A549 (cell line): ENCODE data around the gene POLDIP2. TPM values are rescaled to one million over a fixed set of nuclear protein-coding genes. Genes with fewer than 3 reads are reported as not detected.

Source experiments
- ATAC-seq, 2 experiments: fragments of 200-7000 bp in 1 of 2; fragments of >200 bp in 1 of 2; cut with Nextera tagmentation in 1 of 2; cut with Tn5 transposase in 1 of 2; 3 replicates each; pipeline versions ENCODE4 v1.8.0 to v1.9.1; 2018 to 2020; ENCODE audit warnings: mild to moderate bottlenecking in 1 of 2, moderate library complexity in 1 of 2
- CTCF ChIA-PET: fragments of 300-600 bp; sonication (Branson Sonifier 250); formaldehyde crosslinking; extraction: SDS; loops from one replicate; lab custom pipeline; 2021; ENCODE audit warnings: antibody characterized with exemption, inconsistent platforms; lab: Yijun Ruan, JAX
- POLR2A ChIA-PET: fragments of 350-600 bp; formaldehyde crosslinking; extraction: SDS; loops from one replicate; lab custom pipeline; 2021; ENCODE audit warnings: antibody characterized with exemption, inconsistent platforms; lab: Yijun Ruan, JAX
- DNase-seq, 2 experiments: peaks; one replicate each; pipeline versions ENCODE4 v3.0.0 to v3.0.0-alpha.2; 2011 to 2016; ENCODE audit warnings: low read depth in 1 of 2, low spot score in 1 of 2
- FAIRE-seq: peaks from 2 replicates; lab custom pipeline; 2011; peaks lifted over from hg19 to GRCh38; lab: Jason Lieb, UNC
- H3K27ac ChIP-seq, 2 experiments: fragments of >200 bp; sonication (Bioruptor Twin); formaldehyde crosslinking; 3 replicates each; pipeline ENCODE4 v1.5.1; 2016 to 2017
- H3K4me1 ChIP-seq: fragments of >200 bp; sonication (Bioruptor Twin); formaldehyde crosslinking; 3 replicates; pipeline ENCODE4 v1.6.1; 2016
- H3K4me2 ChIP-seq: fragments of >200 bp; sonication (Bioruptor Twin); formaldehyde crosslinking; 3 replicates; pipeline ENCODE4 v1.6.1; 2016
- H3K4me3 ChIP-seq: fragments of >200 bp; sonication (Bioruptor Twin); formaldehyde crosslinking; 3 replicates; pipeline ENCODE4 v1.5.1; 2016
- H3K9me3 ChIP-seq: fragments of >200 bp; sonication (Bioruptor Twin); formaldehyde crosslinking; 3 replicates; pipeline ENCODE4 v1.6.1; 2016
- BHLHE40 ChIP-seq: IDR thresholded peaks from 2 replicates; pipeline ENCODE4 v1.6.1; 2012; ENCODE audit warnings: low read depth, low read length, inconsistent platforms
- CEBPB ChIP-seq, 2 experiments: fragments of >200 bp in 1 of 2; sonication (Bioruptor Twin) in 1 of 2; formaldehyde crosslinking in 1 of 2; IDR thresholded peaks; 2 replicates each; pipeline ENCODE4 v1.6.1; 2012 to 2016
- CHD4 ChIP-seq: fragments of 200-600 bp; sonication (generic); IDR thresholded peaks from 2 replicates; pipeline ENCODE4 v1.6.1; 2016; ENCODE audit warnings: antibody characterized with exemption, mild to moderate bottlenecking, borderline replicate concordance
- EHMT2 ChIP-seq: fragments of 200-600 bp; sonication (generic); IDR thresholded peaks from 2 replicates; pipeline ENCODE4 v1.6.1; 2016; ENCODE audit warnings: antibody characterized with exemption, low read depth, mild to moderate bottlenecking, moderate library complexity
- ESRRA ChIP-seq: fragments of 150-350 bp; IDR thresholded peaks from 2 replicates; pipeline ENCODE4 v1.6.1; 2014; ENCODE audit warnings: mild to moderate bottlenecking, low read length, borderline replicate concordance
- FOSB ChIP-seq: fragments of 250-450 bp; sonication (Bioruptor Pico); IDR thresholded peaks from 2 replicates; pipeline ENCODE4 v1.5.0; 2020; ENCODE audit warnings: mild to moderate bottlenecking, moderate library complexity
- HDAC2 ChIP-seq: fragments of 200-600 bp; sonication (generic); IDR thresholded peaks from 2 replicates; pipeline ENCODE4 v1.6.1; 2016
- HOXA7 ChIP-seq: fragments of 250-450 bp; sonication (Bioruptor Pico); IDR thresholded peaks from 2 replicates; pipeline ENCODE4 v1.5.0; 2020; ENCODE audit warnings: mild to moderate bottlenecking, moderate library complexity
- HOXB5 ChIP-seq: fragments of 250-450 bp; sonication (Bioruptor Pico); IDR thresholded peaks from 2 replicates; pipeline ENCODE4 v1.5.0; 2020; ENCODE audit warnings: mild to moderate bottlenecking, moderate library complexity
- JUN ChIP-seq, 2 experiments: fragments of >200 bp; sonication (Bioruptor Twin); formaldehyde crosslinking; IDR thresholded peaks; 2 replicates in 1 of 2; 3 replicates in 1 of 2; pipeline ENCODE4 v1.6.1; 2016 to 2017
- JUNB ChIP-seq: fragments of >200 bp; sonication (Bioruptor Twin); formaldehyde crosslinking; IDR thresholded peaks from 2 replicates; pipeline ENCODE4 v1.6.1; 2016
- KDM1A ChIP-seq: fragments of 200-600 bp; sonication (generic); IDR thresholded peaks from 2 replicates; pipeline ENCODE4 v1.6.1; 2016; ENCODE audit warnings: low read depth, mild to moderate bottlenecking
- MAFK ChIP-seq: fragments of 450-650 bp; IDR thresholded peaks from 2 replicates; pipeline ENCODE4 v1.6.1; 2014; ENCODE audit not compliant: partially characterized antibody
- MAZ ChIP-seq: fragments of 150-350 bp; IDR thresholded peaks from 2 replicates; pipeline ENCODE4 v1.6.1; 2014; ENCODE audit warnings: antibody characterized with exemption, low read depth, low read length, borderline replicate concordance
- MYC ChIP-seq: IDR thresholded peaks from 2 replicates; pipeline ENCODE4 v1.6.1; 2012; ENCODE audit warnings: mild to moderate bottlenecking, inconsistent platforms, low read length, improper control_type of control experiment, borderline replicate concordance
- NPAS2 ChIP-seq: fragments of 250-450 bp; sonication (Bioruptor Pico); IDR thresholded peaks from 2 replicates; pipeline ENCODE4 v1.8.0; 2022; ENCODE audit warnings: mild to moderate bottlenecking, moderate library complexity, borderline replicate concordance
- NR3C1 ChIP-seq: fragments of >200 bp; sonication (Bioruptor Twin); formaldehyde crosslinking; IDR thresholded peaks from 3 replicates; pipeline ENCODE4 v1.6.1; 2017
- PHF8 ChIP-seq: fragments of 200-600 bp; sonication (generic); IDR thresholded peaks from 2 replicates; pipeline ENCODE4 v1.6.1; 2016; ENCODE audit warnings: low read depth, mild to moderate bottlenecking, antibody characterized with exemption, moderate library complexity, borderline replicate concordance
- RAD21 ChIP-seq, 2 experiments: fragments of >200 bp in 1 of 2; sonication (Bioruptor Twin) in 1 of 2; formaldehyde crosslinking in 1 of 2; IDR thresholded peaks in 1 of 2; conservative IDR thresholded peaks in 1 of 2; 2 replicates in 1 of 2; 3 replicates in 1 of 2; pipeline ENCODE4 v1.6.1; 2012 to 2018; ENCODE audit warnings: inconsistent platforms in 1 of 2
- RNF2 ChIP-seq: fragments of 200-600 bp; sonication (generic); IDR thresholded peaks from 2 replicates; pipeline ENCODE4 v1.6.1; 2016; ENCODE audit warnings: low read depth, mild to moderate bottlenecking, antibody characterized with exemption, moderate library complexity, borderline replicate concordance
- SREBF2 ChIP-seq: fragments of 450-650 bp; IDR thresholded peaks from 2 replicates; pipeline ENCODE4 v1.6.1; 2014; ENCODE audit warnings: mild to moderate bottlenecking, moderate library complexity
- TP53 ChIP-seq: fragments of 250-450 bp; sonication (Bioruptor Pico); IDR thresholded peaks from 2 replicates; pipeline ENCODE4 v1.5.0; 2021; ENCODE audit warnings: mild to moderate bottlenecking, moderate library complexity
- ZC3H11A ChIP-seq: fragments of 450-650 bp; IDR thresholded peaks from 2 replicates; pipeline ENCODE4 v1.6.1; 2014; ENCODE audit warnings: antibody characterized with exemption, mild to moderate bottlenecking
- ZFP36 ChIP-seq: fragments of 450-650 bp; IDR thresholded peaks from 2 replicates; pipeline ENCODE4 v1.6.1; 2014; ENCODE audit warnings: borderline replicate concordance; ENCODE audit not compliant: partially characterized antibody
- ZSCAN20 ChIP-seq: fragments of 250-450 bp; sonication (Bioruptor Pico); IDR thresholded peaks from 2 replicates; pipeline ENCODE4 v1.8.0; 2022; ENCODE audit warnings: mild to moderate bottlenecking, moderate library complexity
- WGBS: methylation state at CpG from one replicate; pipeline ENCODE4 v1.1.6; 2017; ENCODE audit errors: missing lambda C conversion rate; 5-methylcytosine and 5-hydroxymethylcytosine counted together
- polyA plus RNA-seq, 4 experiments: library from polyadenylated mRNA; depleted of rRNA in 3 of 4; stranded (reverse); fragments of >200 nt; fragmentation: RNase III in 1 of 4; extraction: RNeasy Plus Mini Kit Qiagen cat#74134 plus additional on column Dnase treatment in 1 of 4; gene quantifications; 2 replicates in 3 of 4; 3 replicates in 1 of 4; pipeline ENCODE4 v1.2.3, GENCODE V29; 2011 to 2017
- TF ChIP-seq, protein P1 (sequence below): IDR thresholded peaks from 2 replicates; pipeline ENCODE4 v1.6.1; 2012; ENCODE audit warnings: low read depth, borderline replicate concordance
- TF ChIP-seq, protein P2 (sequence below): fragments of >200 bp; sonication (Bioruptor Twin); formaldehyde crosslinking; IDR thresholded peaks from 3 replicates; pipeline ENCODE4 v1.6.1; 2016
- TF ChIP-seq, protein P3 (sequence below): fragments of >200 bp; sonication (Bioruptor Twin); formaldehyde crosslinking; IDR thresholded peaks from 3 replicates; pipeline ENCODE4 v1.5.1; 2016
- TF ChIP-seq, protein P4 (sequence below): fragments of 150-350 bp; IDR thresholded peaks from 2 replicates; pipeline ENCODE4 v1.6.1; 2014; ENCODE audit warnings: low read depth, mild to moderate bottlenecking, low read length
- TF ChIP-seq, protein P5 (sequence below): IDR thresholded peaks from 2 replicates; pipeline ENCODE4 v1.6.1; 2012

The POLDIP2 gene
- polyA plus RNA-seq, 2 of the 4 experiments (the other 2 are of a cell fraction), result 127 to 132 TPM

DNA sequence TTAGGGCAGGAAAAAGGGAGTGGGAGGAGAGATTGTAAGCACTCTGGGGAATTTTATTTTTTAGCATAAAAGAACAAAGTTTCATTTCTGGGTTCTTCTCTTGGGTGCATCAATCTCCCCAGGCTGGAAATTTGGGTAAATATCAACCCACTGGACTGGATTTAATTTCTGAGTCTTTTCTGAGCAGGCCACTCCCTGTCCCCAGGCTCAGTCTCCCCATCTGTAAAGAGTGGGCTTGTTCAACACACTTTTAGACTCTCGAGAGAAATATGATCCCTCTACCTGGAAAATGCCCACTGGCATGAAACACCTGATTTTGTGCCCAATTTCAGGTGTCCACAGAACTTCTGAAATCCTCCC is 13.4 kb upstream of the POLDIP2 start:
- no peak for ATAC-seq
- FAIRE-seq, result no peak
- Histone ChIP-seq H3K27ac (peak overlapping the region; percentile 83 to 87), H3K9me3 (no peaks in the 10 kb centered on the region), H3K4me3 (peak overlapping the region; percentile 57)
- WGBS, result 76% methylated on average over 1 of the region's 1 CpG
- TF ChIP-seq ZC3H11A, result no peak
- 0 out of 2 replicates have a peak, but pooled peaks have one; percentile 43 for TF ChIP-seq HOXA7 (CRISPR knock-in tag)
- TF ChIP-seq CHD4, result peak; percentile 55; the same call in 1 of the 2 replicates
- TF ChIP-seq, protein P1, sequence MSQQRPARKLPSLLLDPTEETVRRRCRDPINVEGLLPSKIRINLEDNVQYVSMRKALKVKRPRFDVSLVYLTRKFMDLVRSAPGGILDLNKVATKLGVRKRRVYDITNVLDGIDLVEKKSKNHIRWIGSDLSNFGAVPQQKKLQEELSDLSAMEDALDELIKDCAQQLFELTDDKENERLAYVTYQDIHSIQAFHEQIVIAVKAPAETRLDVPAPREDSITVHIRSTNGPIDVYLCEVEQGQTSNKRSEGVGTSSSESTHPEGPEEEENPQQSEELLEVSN, result no peak
- no peak for TF ChIP-seq MAZ
- TF ChIP-seq, protein P2, sequence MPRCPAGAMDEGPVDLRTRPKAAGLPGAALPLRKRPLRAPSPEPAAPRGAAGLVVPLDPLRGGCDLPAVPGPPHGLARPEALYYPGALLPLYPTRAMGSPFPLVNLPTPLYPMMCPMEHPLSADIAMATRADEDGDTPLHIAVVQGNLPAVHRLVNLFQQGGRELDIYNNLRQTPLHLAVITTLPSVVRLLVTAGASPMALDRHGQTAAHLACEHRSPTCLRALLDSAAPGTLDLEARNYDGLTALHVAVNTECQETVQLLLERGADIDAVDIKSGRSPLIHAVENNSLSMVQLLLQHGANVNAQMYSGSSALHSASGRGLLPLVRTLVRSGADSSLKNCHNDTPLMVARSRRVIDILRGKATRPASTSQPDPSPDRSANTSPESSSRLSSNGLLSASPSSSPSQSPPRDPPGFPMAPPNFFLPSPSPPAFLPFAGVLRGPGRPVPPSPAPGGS, result 0 out of 3 replicates have a peak, but pooled peaks have one; percentile 3
- TF ChIP-seq, all 56 proteins: peak for 3
- no peak for DNase-seq
- ChIA-PET CTCF (interaction anchor here (0.6 to 5.5 kb wide), 7 partner anchors 9 to 44 kb away, joined by 3 to 27 read pairs (median 4); partner anchors contain the start of genes POLDIP2 and TNFAIP1), POLR2A (interaction anchor here (1.1 to 3.0 kb wide), 4 partner anchors 10 to 46 kb away, joined by 3 to 43 read pairs (median 8); partner anchors contain the start of genes IFT20, POLDIP2 and TNFAIP1)
- H3K4me2 ChIP-seq, result peak overlapping the region; percentile 81
- peaks cover 30% of the 10 kb centered on the region for H3K4me1 ChIP-seq

DNA sequence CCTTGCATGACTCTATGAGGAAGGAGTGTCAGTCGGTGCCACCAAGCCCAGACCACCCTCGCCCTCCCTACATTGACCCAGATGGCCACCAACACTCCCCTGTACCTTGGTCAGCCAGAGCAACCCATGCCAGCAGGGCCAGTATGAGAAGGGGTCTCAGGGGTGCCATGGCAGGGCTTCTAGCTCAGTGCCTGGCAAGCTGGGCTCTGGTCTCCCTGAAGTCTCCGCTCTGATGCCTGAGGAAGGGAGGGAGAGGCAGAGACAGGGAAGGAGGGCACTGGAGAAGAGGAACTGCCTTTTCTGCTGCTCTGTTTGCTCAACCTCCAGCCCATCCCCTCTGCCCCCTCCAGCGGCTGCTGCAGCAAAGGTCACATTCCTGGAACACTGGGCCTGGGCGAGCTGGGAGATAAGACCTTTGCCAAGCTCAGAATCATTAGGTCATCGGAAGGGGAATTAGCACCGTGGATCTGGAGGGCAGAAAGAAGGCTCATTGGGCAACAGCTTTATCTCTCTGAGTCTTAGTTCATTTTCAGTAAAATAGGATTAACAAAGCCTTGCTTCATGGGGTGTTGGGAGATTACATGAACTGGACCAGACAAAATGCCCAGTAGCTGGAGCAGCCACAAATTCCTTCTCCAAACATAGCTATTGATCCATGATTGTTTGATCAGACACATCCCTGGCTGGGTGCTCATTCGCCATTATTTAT is 12.9 kb upstream of the POLDIP2 start, which contains the start of gene VTN:
Gene VTN, minus strand, starts transcription at position 273 of the 709 bp plus-strand sequence. Its CDS starts 104 bp downstream, at position 169.
- no peaks in the 10 kb centered on the region for H3K9me3 ChIP-seq
- ChIA-PET POLR2A (interaction anchor here (0.5 to 3.0 kb wide), 6 partner anchors 10 to 48 kb away, joined by 3 to 43 read pairs (median 5); partner anchors contain the start of genes IFT20, POLDIP2 and TNFAIP1), CTCF (interaction anchor here (0.6 to 5.5 kb wide), 10 partner anchors 9 to 139 kb away, joined by 3 to 27 read pairs (median 4); partner anchors contain the start of genes POLDIP2 and TNFAIP1)
- peak; percentile 77 for FAIRE-seq
- H3K4me1 ChIP-seq, result peaks cover 30% of the 10 kb centered on the region
- peak; percentile 48 to 77 for ATAC-seq
- peak within 1 kb of the TSS; percentile 81 for H3K4me2 ChIP-seq
- 21% methylated on average over 8 of the region's 8 CpGs for WGBS
- H3K27ac ChIP-seq, result peak within 1 kb of the TSS; percentile 83 to 87
- peak within 1 kb of the TSS; percentile 57 for H3K4me3 ChIP-seq
- peak; percentile 78 to 90 for DNase-seq
- TF ChIP-seq PHF8 (no peak), JUNB (no peak), JUN (IDR thresholded peaks at IDR 0.05) (0 out of 5 replicates have a peak, but pooled peaks of 1 of the 2 experiments have one; percentile 33), KDM1A (no peak), FOSB (CRISPR knock-in tag) (no peak), ZFP36 (no peak), NR3C1 (no peak), HOXB5 (CRISPR knock-in tag) (no peak), MAFK (no peak), BHLHE40 (no peak), RNF2 (no peak), ZC3H11A (no peak), HOXA7 (CRISPR knock-in tag) (no peak), CHD4 (no peak), EHMT2 (no peak), CEBPB (IDR thresholded peaks at IDR 0.05) (peak in 1 of 2 experiments; percentile 42; a peak in 2 of 4 replicates), TP53 (CRISPR knock-in tag) (no peak), ZSCAN20 (CRISPR knock-in tag) (no peak), NPAS2 (CRISPR knock-in tag) (no peak), ESRRA (peak; percentile 74), HDAC2 (no peak), MYC (no peak), SREBF2 (no peak), RAD21 (conservative IDR thresholded peaks at IDR 0.05 in 1 of 2, IDR thresholded peaks at IDR 0.05 in 1 of 2) (peak in 1 of 2 experiments; percentile 35; a peak in 2 of 5 replicates)
- TF ChIP-seq, protein P3, sequence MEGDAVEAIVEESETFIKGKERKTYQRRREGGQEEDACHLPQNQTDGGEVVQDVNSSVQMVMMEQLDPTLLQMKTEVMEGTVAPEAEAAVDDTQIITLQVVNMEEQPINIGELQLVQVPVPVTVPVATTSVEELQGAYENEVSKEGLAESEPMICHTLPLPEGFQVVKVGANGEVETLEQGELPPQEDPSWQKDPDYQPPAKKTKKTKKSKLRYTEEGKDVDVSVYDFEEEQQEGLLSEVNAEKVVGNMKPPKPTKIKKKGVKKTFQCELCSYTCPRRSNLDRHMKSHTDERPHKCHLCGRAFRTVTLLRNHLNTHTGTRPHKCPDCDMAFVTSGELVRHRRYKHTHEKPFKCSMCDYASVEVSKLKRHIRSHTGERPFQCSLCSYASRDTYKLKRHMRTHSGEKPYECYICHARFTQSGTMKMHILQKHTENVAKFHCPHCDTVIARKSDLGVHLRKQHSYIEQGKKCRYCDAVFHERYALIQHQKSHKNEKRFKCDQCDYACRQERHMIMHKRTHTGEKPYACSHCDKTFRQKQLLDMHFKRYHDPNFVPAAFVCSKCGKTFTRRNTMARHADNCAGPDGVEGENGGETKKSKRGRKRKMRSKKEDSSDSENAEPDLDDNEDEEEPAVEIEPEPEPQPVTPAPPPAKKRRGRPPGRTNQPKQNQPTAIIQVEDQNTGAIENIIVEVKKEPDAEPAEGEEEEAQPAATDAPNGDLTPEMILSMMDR, result no peak; the same call in 2 of the 3 replicates
- TF ChIP-seq, protein P4, sequence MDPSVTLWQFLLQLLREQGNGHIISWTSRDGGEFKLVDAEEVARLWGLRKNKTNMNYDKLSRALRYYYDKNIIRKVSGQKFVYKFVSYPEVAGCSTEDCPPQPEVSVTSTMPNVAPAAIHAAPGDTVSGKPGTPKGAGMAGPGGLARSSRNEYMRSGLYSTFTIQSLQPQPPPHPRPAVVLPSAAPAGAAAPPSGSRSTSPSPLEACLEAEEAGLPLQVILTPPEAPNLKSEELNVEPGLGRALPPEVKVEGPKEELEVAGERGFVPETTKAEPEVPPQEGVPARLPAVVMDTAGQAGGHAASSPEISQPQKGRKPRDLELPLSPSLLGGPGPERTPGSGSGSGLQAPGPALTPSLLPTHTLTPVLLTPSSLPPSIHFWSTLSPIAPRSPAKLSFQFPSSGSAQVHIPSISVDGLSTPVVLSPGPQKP, result no peak
- TF ChIP-seq, protein P5, sequence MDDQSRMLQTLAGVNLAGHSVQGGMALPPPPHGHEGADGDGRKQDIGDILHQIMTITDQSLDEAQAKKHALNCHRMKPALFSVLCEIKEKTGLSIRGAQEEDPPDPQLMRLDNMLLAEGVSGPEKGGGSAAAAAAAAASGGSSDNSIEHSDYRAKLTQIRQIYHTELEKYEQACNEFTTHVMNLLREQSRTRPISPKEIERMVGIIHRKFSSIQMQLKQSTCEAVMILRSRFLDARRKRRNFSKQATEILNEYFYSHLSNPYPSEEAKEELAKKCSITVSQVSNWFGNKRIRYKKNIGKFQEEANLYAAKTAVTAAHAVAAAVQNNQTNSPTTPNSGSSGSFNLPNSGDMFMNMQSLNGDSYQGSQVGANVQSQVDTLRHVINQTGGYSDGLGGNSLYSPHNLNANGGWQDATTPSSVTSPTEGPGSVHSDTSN, result no peak
